Stomach (tissue), 9 donors: ENCODE measurements around the gene TOP2A. TPM values are rescaled to one million over a fixed set of nuclear protein-coding genes. Genes with fewer than 3 reads are reported as not detected.

ENCODE experiments used
- DNase-seq, 2 donors: peaks; one replicate each; pipeline versions ENCODE4 v3.0.0 to v3.0.0-alpha.2; 2013 to 2019
- H3K27ac ChIP-seq, 5 donors: fragments of 200-600 bp in 4 of 5; sonication (generic) in 4 of 5; one replicate each; pipeline ENCODE4 v1.5.1; 2013 to 2019; ENCODE audit warnings: mild to moderate bottlenecking in 1 of 5, moderate library complexity in 1 of 5
- H3K27me3 ChIP-seq, 3 donors: fragments of 200-600 bp; sonication (generic); one replicate each; pipeline ENCODE4 v1.5.1; 2017 to 2019; ENCODE audit warnings: mixed run types in 1 of 3
- H3K36me3 ChIP-seq, 4 donors: fragments of 200-600 bp; sonication (generic); 1 replicate in 3 of 4; 2 replicates in 1 of 4; pipeline ENCODE4 v1.5.1; 2016 to 2019
- H3K4me1 ChIP-seq, 4 donors: fragments of 200-600 bp; sonication (generic); one replicate each; pipeline ENCODE4 v1.5.1; 2016 to 2019
- H3K4me3 ChIP-seq, 4 donors: fragments of 200-600 bp; sonication (generic) in 3 of 4; one replicate each; pipeline ENCODE4 v1.5.1; 2016 to 2019; ENCODE audit warnings: mild to moderate bottlenecking in 1 of 4
- H3K9me3 ChIP-seq, 4 donors: fragments of 200-600 bp; sonication (generic); one replicate each; pipeline ENCODE4 v1.5.1; 2016 to 2019
- CTCF ChIP-seq, 7 experiments: fragments of 450-650 bp in 4 of 7; fragments of 200-600 bp in 3 of 7; sonication (generic) in 3 of 7; IDR thresholded peaks; one replicate each; pipeline ENCODE4 v1.5.1; 2016 to 2019; ENCODE audit warnings: antibody characterized with exemption in 7 of 7, control low read depth in 2 of 7, mild to moderate bottlenecking in 1 of 7
- EP300 ChIP-seq: sonication (generic); formaldehyde crosslinking; IDR thresholded peaks from one replicate; pipeline ENCODE4 v1.6.1; 2017; ENCODE audit warnings: antibody characterized with exemption
- POLR2A ChIP-seq, 4 donors: fragments of 450-650 bp; IDR thresholded peaks; one replicate each; pipeline ENCODE4 v1.6.1; 2016; ENCODE audit warnings: antibody characterized with exemption in 4 of 4, control low read depth in 2 of 4, mild to moderate bottlenecking in 1 of 4, moderate library complexity in 1 of 4
- POLR2AphosphoS5 ChIP-seq, 3 donors: sonication (generic); formaldehyde crosslinking; IDR thresholded peaks; one replicate each; pipeline ENCODE4 v1.6.1; 2016; ENCODE audit warnings: antibody characterized with exemption in 3 of 3
- WGBS, 5 donors: extraction: QIAGEN DNeasy Blood & Tissue Kit in 3 of 5; methylation state at CpG; one replicate each; pipeline versions ENCODE4 v1.1.5 to v1.1.7; 2013 to 2018; 5-methylcytosine and 5-hydroxymethylcytosine counted together
- intact Hi-C: fragments of 100-400 bp; cut with DNase I; formaldehyde crosslinking; loops from one replicate; pipeline ENCODE4 v1.15.1; 2023; ENCODE audit warnings: low total_unique reads
- polyA plus RNA-seq, 3 donors: library from polyadenylated mRNA; stranded (reverse); fragments of 200-250 nt; gene quantifications; one replicate each; pipeline ENCODE4 v1.2.3, GENCODE V29; 2013
- total RNA-seq, 5 donors: library from RNA; depleted of rRNA; stranded (reverse); fragments of >200 nt; gene quantifications; one replicate each; pipeline versions ENCODE4 v1.1.0 to v1.2.3, GENCODE V29; 2014 to 2016
- donor health status: healthy with polysubstance abuse.
- donor health status: Bipolar disorder and iron deficiency.
- donor health status: healthy.

Gene TOP2A
- total and polyA plus RNA-seq, 8 donors, result 1.2 to 129 (median 13.2) TPM

GRCh38 chr17:40345994-40346764 is 71.5 kb downstream of the TOP2A start:
- intact Hi-C loops, result no loop called here
- DNase-seq, result peak in 1 of 2 donors; percentile 70
- peaks cover 0 to 30% (median 16%) of the 10 kb centered on the region in 4 donors for H3K36me3 ChIP-seq
- peak overlapping the region; percentile 77 to 98 (median 89) for H3K27ac ChIP-seq
- 34 to 45% (median 37%) methylated on average over 11 of the region's 11 CpGs for WGBS, 5 donors
- peak overlapping the region; percentile 68 to 83 (median 78) for H3K4me3 ChIP-seq
- no peaks in the 10 kb centered on the region for H3K9me3 ChIP-seq
- no peaks in the 10 kb centered on the region for H3K27me3 ChIP-seq
- no peak for TF ChIP-seq POLR2A (IDR thresholded peaks at IDR 0.05)
- TF ChIP-seq EP300, result no peak
- TF ChIP-seq CTCF (IDR thresholded peaks at IDR 0.05), result no peak
- TF ChIP-seq POLR2AphosphoS5 (IDR thresholded peaks at IDR 0.05), result no peak
- peaks cover 78 to 89% (median 86%) of the 10 kb centered on the region in 4 donors for H3K4me1 ChIP-seq

GRCh38 chr17:40345161-40345993 is 72.3 kb downstream of the TOP2A start:
- intact Hi-C loops, result no loop called here

GRCh38 chr17:40344421-40345160 is 73.1 kb downstream of the TOP2A start:
- H3K4me1 ChIP-seq, result peaks cover 78 to 88% (median 87%) of the 10 kb centered on the region in 4 donors
- H3K9me3 ChIP-seq, result no peaks in the 10 kb centered on the region
- WGBS, 5 donors, result 35 to 50% (median 41%) methylated on average over 6 to 7 of the region's 7 CpGs
- H3K27me3 ChIP-seq, result no peaks in the 10 kb centered on the region
- peak overlapping the region; percentile 68 to 83 (median 78) for H3K4me3 ChIP-seq
- peaks cover 0 to 15% (median 9%) of the 10 kb centered on the region in 4 donors for H3K36me3 ChIP-seq
- peak overlapping the region; percentile 77 to 98 (median 89) for H3K27ac ChIP-seq
- peak in 1 of 2 donors; percentile 40 for DNase-seq
- TF ChIP-seq POLR2A (IDR thresholded peaks at IDR 0.05) (no peak), CTCF (IDR thresholded peaks at IDR 0.05) (no peak), POLR2AphosphoS5 (IDR thresholded peaks at IDR 0.05) (no peak), EP300 (no peak)
- intact Hi-C loops, result no loop called here

More at GRCh38 chr17:40345161-40345993, 72.3 kb downstream of the TOP2A start:
- WGBS, 5 donors, result 1 to 4% (median 3%) methylated on average over 20 to 45 of the region's 45 CpGs
- H3K9me3 ChIP-seq, result no peaks in the 10 kb centered on the region
- peak overlapping the region; percentile 77 to 98 (median 89) for H3K27ac ChIP-seq
- H3K27me3 ChIP-seq, result no peaks in the 10 kb centered on the region
- peak overlapping the region; percentile 68 to 83 (median 78) for H3K4me3 ChIP-seq
- DNase-seq, result peak; percentile 70 to 93
- TF ChIP-seq CTCF (IDR thresholded peaks at IDR 0.05), result no peak
- TF ChIP-seq POLR2AphosphoS5 (IDR thresholded peaks at IDR 0.05), result peak; percentile 21 to 67 (median 60)
- H3K4me1 ChIP-seq, result peaks cover 78 to 88% (median 87%) of the 10 kb centered on the region in 4 donors
- H3K36me3 ChIP-seq, result peaks cover 0 to 22% (median 14%) of the 10 kb centered on the region in 4 donors
